ENCODE measurements around the gene CEP89.
"Not testable (repeated sequence)": the region's sequence is repeated elsewhere in the genome, so short reads cannot be mapped to it uniquely, and the experiment has no call there.

The CEP89 gene

DNA sequence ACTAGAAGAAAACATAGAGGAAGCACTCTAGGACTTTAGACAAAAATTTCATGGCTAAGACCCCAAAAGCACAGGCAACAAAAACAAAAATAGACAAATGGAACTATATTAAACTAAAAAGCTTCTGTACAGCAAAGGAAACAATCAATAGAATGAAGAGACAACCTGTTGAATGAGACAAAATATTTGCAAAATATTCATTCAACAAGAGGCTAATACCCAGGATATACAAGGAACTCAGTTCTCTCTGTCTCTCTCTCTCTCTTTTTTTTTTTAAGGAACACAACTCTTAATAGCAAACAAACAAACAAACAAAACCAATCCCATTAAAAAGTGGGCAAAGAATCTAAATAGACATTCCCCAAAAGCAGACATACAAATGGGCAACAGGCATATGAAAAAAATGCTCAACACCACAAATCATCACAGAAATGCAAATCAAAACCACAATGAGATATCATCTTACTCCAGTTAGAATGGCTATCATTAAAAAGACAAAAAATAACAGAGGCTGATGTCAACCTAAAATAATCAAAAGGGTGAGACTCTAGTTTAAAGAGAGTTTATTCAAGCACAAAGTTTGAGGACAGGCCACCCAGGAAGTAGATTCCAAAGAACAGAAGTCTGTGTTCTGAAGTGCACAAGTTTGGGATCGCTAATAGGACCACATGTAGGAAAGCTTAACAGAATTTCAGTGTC lies 75.1 kb downstream of the CEP89 start:
- Mint-ChIP-seq H3K36me3 (peaks cover 60% of the 10 kb centered on the region), H3K9me3 (peaks cover 14% of the 10 kb centered on the region), H3K4me1 (peaks cover 3% of the 10 kb centered on the region), H3K27me3 (no peaks in the 10 kb centered on the region), H3K4me3 (no peak overlapping the region), H3K27ac (no peak overlapping the region)
- DNase-seq (ENCODE audit: low spot score in 2 of 2) (no peak), ATAC-seq (ENCODE audit: low read depth) (no peak)

DNA sequence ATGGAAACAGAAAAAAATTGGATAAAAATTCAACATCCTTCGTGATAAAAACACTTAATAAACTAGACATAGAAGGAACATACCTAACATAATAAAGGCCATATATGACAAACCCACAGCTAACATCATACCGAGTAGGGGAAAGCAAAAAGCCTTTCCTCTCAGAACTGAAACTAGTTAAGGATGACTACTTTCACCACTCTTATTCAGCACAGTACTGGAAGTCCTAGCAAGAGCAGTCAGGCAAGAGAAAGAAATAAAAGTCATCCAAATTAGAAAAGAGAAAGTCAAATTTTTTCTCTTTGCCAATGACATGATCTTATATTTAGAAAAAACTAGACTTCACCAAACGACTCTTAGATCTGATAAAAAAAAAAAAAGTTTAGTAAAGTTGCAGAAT lies 76.4 kb downstream of the CEP89 start:
- peaks cover 61% of the 10 kb centered on the region for H3K36me3 Mint-ChIP-seq
- H3K4me1 Mint-ChIP-seq = peaks cover 3% of the 10 kb centered on the region
- H3K27ac Mint-ChIP-seq = no peak overlapping the region
- no peak for ATAC-seq (ENCODE audit: low read depth)
- H3K9me3 Mint-ChIP-seq = peaks cover 18% of the 10 kb centered on the region
- no peak for DNase-seq (ENCODE audit: low spot score in 2 of 2)
- no peaks in the 10 kb centered on the region for H3K27me3 Mint-ChIP-seq
- H3K4me3 Mint-ChIP-seq = no peak overlapping the region

DNA sequence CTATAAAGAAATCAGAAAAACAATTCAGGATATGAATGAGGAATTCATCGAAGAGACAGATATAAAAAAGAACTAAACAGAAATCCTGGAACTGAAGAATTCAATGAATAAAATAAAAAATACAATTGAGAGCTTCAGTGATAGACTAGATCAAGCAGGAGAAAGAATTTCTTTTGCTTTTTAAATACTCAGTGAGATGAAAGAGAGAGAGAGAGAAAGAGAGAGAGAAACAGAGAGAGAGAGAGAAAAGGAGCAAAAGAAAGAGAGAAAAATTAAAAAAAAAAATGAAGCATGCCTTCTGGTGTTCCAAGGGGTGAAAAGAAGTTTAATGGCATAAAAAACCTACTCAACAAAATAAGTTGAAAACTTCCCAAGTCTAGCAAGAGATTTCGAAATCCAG lies 80.1 kb downstream of the CEP89 start:
- ATAC-seq (ENCODE audit: low read depth) (no peak), DNase-seq (ENCODE audit: low spot score in 2 of 2) (no peak)
- Mint-ChIP-seq H3K27ac (no peak overlapping the region), H3K9me3 (peaks cover 17% of the 10 kb centered on the region), H3K27me3 (no peaks in the 10 kb centered on the region), H3K4me1 (peaks cover under 1% of the 10 kb centered on the region), H3K4me3 (no peak overlapping the region), H3K36me3 (peaks cover 58% of the 10 kb centered on the region)

DNA sequence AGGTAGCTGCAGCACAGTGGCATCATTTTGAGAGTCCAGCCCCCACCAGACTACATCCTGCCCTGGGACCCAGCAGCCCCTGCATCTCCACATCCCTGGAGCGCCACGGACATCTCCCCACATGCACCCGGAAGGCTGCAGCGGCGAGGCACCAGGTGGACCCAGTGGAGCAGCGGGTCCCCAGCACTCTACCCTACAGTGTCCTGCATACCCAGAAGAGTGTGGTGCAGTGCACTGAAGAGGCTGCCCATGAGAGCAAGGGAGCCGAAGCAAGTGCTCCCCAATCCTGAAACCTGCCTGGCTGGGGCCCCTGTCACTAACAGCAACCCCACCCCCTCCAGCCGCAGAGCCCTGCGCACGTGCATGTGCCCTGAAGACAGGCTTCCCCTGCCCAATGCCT lies 80.9 kb downstream of the CEP89 start:
- H3K4me1 Mint-ChIP-seq = no peaks in the 10 kb centered on the region
- H3K9me3 Mint-ChIP-seq = peaks cover 17% of the 10 kb centered on the region
- H3K4me3 Mint-ChIP-seq = no peak overlapping the region
- H3K36me3 Mint-ChIP-seq = peaks cover 54% of the 10 kb centered on the region
- ATAC-seq (ENCODE audit: low read depth) (no peak), DNase-seq (ENCODE audit: low spot score in 2 of 2) (no peak)
- H3K27me3 Mint-ChIP-seq = no peaks in the 10 kb centered on the region
- no peak overlapping the region for H3K27ac Mint-ChIP-seq

DNA sequence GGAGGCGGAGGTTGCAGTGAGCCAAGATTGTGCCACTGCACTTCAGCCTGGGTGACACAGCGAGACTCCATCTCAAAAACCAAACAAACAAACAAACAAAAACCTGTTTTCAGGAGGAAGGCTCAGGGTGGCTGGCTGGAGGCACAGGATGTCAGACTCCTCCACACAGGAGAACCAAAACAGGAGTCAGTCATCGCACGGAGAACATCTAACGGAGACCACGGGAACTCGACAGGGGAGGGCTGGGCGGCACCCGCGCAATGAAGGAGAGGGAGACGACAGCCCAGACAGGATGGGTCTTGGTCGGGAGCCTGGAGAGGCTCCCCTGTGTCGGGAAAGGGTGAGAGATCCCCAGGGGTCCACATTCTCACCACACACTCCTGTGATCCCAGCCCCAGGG lies 81.4 kb downstream of the CEP89 start:
- Mint-ChIP-seq H3K27ac (no peak overlapping the region), H3K9me3 (peaks cover 17% of the 10 kb centered on the region), H3K36me3 (peaks cover 54% of the 10 kb centered on the region), H3K4me3 (no peak overlapping the region), H3K4me1 (no peaks in the 10 kb centered on the region), H3K27me3 (no peaks in the 10 kb centered on the region)
- no peak for ATAC-seq (ENCODE audit: low read depth)
- no peak for DNase-seq (ENCODE audit: low spot score in 2 of 2)

DNA sequence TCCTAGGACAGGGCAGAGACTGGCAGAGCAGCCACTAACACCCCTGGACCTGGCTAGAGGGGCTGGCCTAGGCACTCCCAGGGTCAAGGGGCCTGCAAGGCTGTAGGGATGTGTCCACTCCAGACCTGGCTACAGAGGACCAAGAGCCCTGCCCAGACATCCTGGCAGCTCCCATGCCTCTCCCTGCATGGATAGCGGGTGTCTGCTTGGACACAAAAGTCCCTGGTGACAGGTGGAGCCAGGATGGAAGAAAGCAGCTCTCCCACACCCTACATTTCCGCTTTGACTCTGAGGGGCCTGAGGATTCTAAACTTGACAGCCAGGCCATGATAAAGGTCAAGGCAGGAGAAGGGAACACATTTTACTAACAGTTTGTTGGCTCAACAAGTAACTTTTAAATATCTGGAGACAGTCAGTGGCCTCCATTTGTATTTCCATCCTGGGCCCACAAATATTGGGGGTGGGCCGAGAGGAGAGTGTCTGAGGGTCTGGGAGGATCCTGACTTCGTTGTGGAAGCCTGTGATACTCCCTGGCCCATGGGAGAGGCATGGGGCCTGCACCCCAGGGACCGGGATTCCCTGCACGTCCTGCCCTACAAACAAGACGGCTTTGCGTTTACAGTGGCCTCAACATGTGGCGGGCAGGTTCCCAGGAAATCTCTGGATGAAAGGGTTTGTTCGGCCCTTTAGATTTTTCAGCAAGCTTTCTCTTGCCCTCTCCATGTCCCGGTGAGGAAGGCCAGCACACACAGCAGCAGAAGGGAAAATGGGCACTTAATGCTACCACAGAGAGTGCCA lies 82.4 kb downstream of the CEP89 start:
- Mint-ChIP-seq H3K9me3 (peaks cover 19% of the 10 kb centered on the region), H3K4me1 (no peaks in the 10 kb centered on the region), H3K36me3 (peaks cover 48% of the 10 kb centered on the region), H3K27ac (no peak overlapping the region), H3K4me3 (no peak overlapping the region), H3K27me3 (no peaks in the 10 kb centered on the region)
- no peak for ATAC-seq (ENCODE audit: low read depth)
- no peak for DNase-seq (ENCODE audit: low spot score in 2 of 2)

DNA sequence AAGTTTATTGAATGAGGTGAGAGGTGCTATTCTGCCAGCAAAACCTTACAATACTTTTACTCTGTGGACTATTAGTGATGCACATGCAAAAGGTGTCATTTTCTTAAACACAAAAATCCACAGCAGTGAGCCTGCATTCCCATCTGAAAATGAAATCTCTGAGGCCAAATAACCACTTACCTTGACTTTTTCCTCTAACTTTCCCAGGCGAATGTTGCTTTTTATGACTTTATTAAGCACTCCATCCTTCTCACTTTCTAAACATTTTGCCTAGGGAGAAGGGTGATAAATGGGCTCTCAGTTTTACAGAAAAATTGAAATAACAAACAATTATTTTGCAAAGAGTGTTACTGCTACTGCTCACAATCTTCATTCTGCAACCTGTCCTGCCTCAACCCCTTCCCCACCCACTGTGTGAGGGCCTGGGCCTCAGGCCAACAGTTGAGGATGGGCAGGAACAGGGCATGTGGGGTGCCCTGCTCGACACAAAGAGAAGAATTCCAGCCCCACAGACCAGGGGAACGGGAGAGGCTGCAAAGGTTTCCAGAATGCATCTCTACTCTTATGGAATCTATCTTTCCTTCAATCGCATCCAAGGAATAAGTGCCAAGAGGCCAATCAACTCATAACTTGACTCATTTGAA lies 84.1 kb downstream of the CEP89 start:
- Mint-ChIP-seq H3K27me3 (no peaks in the 10 kb centered on the region), H3K4me1 (no peaks in the 10 kb centered on the region), H3K36me3 (peaks cover 35% of the 10 kb centered on the region), H3K9me3 (peaks cover 10% of the 10 kb centered on the region), H3K27ac (no peak overlapping the region), H3K4me3 (no peak overlapping the region)
- DNase-seq (ENCODE audit: low spot score in 2 of 2) = no peak
- no peak for ATAC-seq (ENCODE audit: low read depth)

DNA sequence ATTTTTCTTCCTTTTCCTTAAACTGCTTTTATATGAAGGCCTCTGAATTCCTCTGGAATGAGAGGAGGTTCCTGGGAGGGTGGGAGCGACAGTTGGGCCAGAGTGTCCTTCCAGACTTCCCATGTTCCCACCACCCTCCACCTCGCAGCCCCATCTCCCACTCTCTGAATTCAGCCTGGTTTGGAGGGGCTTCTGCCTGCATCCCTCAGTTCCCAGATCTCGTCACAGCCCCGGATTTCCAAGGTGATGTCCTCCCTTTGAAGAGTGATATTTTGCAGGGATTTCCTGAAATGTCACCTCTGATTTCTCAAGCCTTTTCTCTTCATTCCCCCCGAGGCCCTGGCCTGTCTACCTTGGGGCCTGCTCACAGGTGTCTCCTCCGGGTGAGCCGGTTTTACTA lies 85.5 kb downstream of the CEP89 start:
- no peak for DNase-seq (ENCODE audit: low spot score in 2 of 2)
- Mint-ChIP-seq H3K27me3 (no peaks in the 10 kb centered on the region), H3K4me1 (no peaks in the 10 kb centered on the region), H3K4me3 (no peak overlapping the region), H3K9me3 (peaks cover 4% of the 10 kb centered on the region), H3K36me3 (peaks cover 26% of the 10 kb centered on the region), H3K27ac (no peak overlapping the region)
- no peak for ATAC-seq (ENCODE audit: low read depth)

DNA sequence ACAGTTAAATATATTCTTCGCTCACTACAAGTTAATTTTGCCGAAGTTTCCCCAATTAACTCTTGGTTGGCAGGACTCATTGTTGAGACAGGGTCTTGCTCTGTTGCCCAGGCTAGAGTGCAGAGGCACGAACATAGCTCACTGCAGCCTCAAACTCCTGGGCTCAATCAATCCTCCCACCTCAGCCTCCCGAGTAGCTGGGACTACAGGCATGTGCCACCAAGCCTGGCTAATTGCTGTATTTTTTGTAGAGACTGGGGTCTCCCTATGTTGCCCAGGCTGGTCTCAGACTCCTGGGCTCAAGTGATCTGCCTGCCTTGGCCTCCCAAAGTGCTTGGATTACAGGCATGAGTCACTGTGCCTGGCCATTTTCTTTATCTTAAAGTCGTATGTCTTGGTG lies 86.5 kb downstream of the CEP89 start:
- H3K4me3 Mint-ChIP-seq; ATAC-seq (ENCODE audit: low read depth); DNase-seq (ENCODE audit: low spot score in 2 of 2); H3K9me3 Mint-ChIP-seq; H3K4me1 Mint-ChIP-seq; H3K27ac Mint-ChIP-seq; H3K27me3 Mint-ChIP-seq: not testable (repeated sequence)
- H3K36me3 Mint-ChIP-seq = peaks cover 22% of the 10 kb centered on the region

DNA sequence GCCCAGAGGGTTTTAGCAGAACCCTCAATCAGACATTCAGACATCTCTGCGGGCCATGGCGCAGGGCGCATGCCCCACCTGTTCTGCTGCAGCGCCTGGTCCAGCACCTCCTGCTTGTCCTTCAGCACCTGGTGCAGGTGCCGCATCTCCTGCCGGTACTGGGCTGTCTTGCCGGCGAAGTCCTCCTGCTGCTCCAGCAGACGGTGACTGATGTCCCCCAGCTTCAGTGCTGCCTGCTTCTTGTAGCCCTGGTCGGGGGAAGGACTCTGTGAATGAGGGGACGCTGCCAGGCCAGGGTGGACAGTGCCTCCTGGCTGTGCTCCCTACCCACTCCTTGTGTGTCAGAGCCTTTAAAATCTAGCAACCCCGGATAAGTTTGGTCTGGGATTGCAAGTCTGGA lies 90.0 kb downstream of the CEP89 start:
- Mint-ChIP-seq H3K36me3 (peaks cover 23% of the 10 kb centered on the region), H3K27me3 (no peaks in the 10 kb centered on the region), H3K4me1 (no peaks in the 10 kb centered on the region), H3K4me3 (no peak overlapping the region), H3K9me3 (peaks cover 2% of the 10 kb centered on the region), H3K27ac (no peak overlapping the region)
- DNase-seq (ENCODE audit: low spot score in 2 of 2) = no peak
- no peak for ATAC-seq (ENCODE audit: low read depth)

DNA sequence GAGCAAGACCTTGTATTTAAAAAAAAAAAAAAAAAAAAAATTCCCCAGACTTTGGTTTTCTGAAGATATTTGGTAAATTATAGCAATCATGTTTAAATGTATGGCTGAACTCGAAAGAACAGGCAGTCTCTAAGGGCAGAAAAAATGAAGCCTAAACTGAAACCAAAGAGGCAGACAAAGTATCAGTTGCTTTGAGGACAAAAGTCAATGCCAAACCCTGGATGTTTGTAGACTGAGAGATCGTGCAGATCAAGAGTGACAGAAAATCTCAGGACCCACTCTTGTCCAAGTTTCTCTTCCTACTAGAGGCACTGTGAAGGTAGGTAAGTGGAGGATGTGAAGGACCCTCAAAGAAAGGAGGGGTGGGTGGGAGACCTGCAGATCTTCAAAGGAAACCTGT lies 91.1 kb downstream of the CEP89 start:
- DNase-seq (ENCODE audit: low spot score in 2 of 2) (no peak), ATAC-seq (ENCODE audit: low read depth) (no peak)
- H3K27me3 Mint-ChIP-seq = no peaks in the 10 kb centered on the region
- H3K27ac Mint-ChIP-seq = no peak overlapping the region
- peaks cover 2% of the 10 kb centered on the region for H3K9me3 Mint-ChIP-seq
- peaks cover 19% of the 10 kb centered on the region for H3K36me3 Mint-ChIP-seq
- no peak overlapping the region for H3K4me3 Mint-ChIP-seq
- H3K4me1 Mint-ChIP-seq = no peaks in the 10 kb centered on the region

DNA sequence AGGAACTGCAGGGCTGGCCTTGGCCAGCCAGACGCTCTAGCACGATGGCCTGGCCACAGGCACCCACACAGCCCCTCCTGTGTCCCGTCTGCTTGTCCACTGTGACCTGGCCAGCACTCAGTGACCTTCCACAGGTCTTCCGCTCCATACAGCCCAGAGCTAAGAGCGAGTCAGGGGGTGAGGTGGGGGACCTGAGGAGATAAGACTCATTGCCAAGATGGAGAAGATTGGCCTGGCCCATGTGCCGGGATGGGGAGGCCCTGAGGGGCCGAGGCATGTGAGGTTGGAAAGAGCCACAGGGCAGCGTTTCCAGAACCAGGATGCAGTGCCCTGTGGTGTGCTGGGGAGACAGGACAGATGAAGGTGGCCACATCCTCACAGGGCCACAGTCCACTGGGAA lies 92.0 kb downstream of the CEP89 start:
- H3K36me3 Mint-ChIP-seq = peaks cover 18% of the 10 kb centered on the region
- H3K4me3 Mint-ChIP-seq = no peak overlapping the region
- H3K27me3 Mint-ChIP-seq = no peaks in the 10 kb centered on the region
- H3K27ac Mint-ChIP-seq = no peak overlapping the region
- DNase-seq (ENCODE audit: low spot score in 2 of 2) (no peak), ATAC-seq (ENCODE audit: low read depth) (no peak)
- H3K9me3 Mint-ChIP-seq = no peaks in the 10 kb centered on the region
- H3K4me1 Mint-ChIP-seq = no peaks in the 10 kb centered on the region

DNA sequence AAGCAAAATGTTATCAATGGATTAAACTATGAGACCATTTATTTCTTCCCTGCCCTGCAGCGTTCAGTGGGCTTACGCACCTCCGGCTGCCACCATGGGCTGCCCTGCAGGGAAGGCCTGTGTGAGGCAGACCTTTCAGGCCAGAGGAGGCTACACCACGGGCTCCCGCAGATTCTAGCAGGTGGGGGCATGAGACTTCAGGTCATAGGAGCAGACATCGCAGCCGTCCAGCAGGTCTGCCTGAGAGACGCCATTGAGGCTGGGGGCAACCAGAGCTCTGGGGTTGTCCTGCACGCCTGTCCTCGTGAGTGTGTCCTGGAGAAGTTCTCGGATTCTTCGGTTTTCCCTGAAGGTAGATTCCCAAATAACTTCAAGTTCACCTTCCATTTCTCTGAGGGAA lies 92.8 kb downstream of the CEP89 start:
- H3K27ac Mint-ChIP-seq = no peak overlapping the region
- ATAC-seq (ENCODE audit: low read depth) (no peak), DNase-seq (ENCODE audit: low spot score in 2 of 2) (no peak)
- peaks cover 16% of the 10 kb centered on the region for H3K36me3 Mint-ChIP-seq
- H3K4me3 Mint-ChIP-seq = no peak overlapping the region
- H3K9me3 Mint-ChIP-seq = no peaks in the 10 kb centered on the region
- H3K4me1 Mint-ChIP-seq = no peaks in the 10 kb centered on the region
- no peaks in the 10 kb centered on the region for H3K27me3 Mint-ChIP-seq

DNA sequence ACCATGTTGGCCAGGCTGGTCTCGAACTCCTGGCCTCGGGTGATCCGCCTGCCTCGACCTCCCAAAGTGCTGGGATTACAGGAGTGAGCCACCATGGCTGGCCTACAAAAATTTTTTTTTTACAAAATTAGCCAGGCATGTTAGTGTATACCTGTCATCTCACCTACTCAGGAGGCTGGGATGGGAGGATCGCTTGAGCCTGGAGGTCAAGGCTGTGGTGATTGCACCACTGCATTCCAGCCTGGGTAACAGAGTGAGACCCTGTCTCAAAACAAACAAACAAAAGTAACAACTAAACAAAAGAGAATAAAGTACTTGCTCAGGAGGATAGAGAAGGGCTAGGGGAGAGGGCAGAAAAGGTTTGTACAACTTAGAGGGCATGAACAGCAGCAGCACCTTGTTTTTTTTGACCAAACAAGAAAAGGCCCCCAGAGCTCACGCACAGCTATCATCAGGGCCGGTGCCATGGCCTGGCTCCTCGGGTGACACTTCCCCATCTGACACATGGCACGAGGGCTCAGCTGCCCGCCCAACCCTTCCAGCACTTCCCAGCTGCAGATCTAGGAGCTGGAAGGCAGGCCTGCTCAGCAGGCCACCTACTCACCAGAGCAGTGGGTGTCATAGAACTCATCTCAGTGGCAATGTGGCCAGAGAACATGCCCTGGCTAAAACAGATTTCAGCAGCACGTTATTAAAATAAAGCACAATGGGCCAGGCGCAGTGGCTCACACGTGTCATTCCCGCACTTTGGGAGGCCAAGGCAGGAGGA lies 93.6 kb downstream of the CEP89 start:
- no peaks in the 10 kb centered on the region for H3K27me3 Mint-ChIP-seq

More for the DNA sequence above, 93.6 kb downstream of the CEP89 start:
- H3K4me1 Mint-ChIP-seq = no peaks in the 10 kb centered on the region
- DNase-seq (ENCODE audit: low spot score in 2 of 2) (no peak), ATAC-seq (ENCODE audit: low read depth) (no peak)
- H3K27ac Mint-ChIP-seq = no peak overlapping the region
- no peaks in the 10 kb centered on the region for H3K9me3 Mint-ChIP-seq
- H3K4me3 Mint-ChIP-seq = no peak overlapping the region
- peaks cover 14% of the 10 kb centered on the region for H3K36me3 Mint-ChIP-seq

All from memory B cell (primary cell).